Bronchial epithelial cell (primary cell): ENCODE data around the gene YY1. TPM values are rescaled to one million over a fixed set of nuclear protein-coding genes. Genes with fewer than 3 reads are reported as not detected.
"Not testable (repeated sequence)": the region's sequence is repeated elsewhere in the genome, so short reads cannot be mapped to it uniquely, and the experiment has no call there.

ENCODE experiments used
- DNase-seq: peaks from one replicate; pipeline ENCODE4 v3.0.0-alpha.2; 2010; ENCODE audit warnings: low read depth
- FAIRE-seq: peaks from 2 replicates; lab custom pipeline; 2011; peaks lifted over from hg19 to GRCh38; lab: Jason Lieb, UNC
- H3K27me3 ChIP-seq: 2 replicates; pipeline ENCODE4 v1.5.1; 2011; ENCODE audit warnings: low read length; ENCODE audit not compliant: control insufficient read depth, insufficient read depth
- H3K36me3 ChIP-seq: 2 replicates; pipeline ENCODE4 v1.5.1; 2011; ENCODE audit warnings: low read length; ENCODE audit not compliant: control insufficient read depth, insufficient read depth
- H3K4me3 ChIP-seq: 2 replicates; pipeline ENCODE4 v1.5.1; 2011; ENCODE audit warnings: mild to moderate bottlenecking, low read depth, low read length, control low read depth
- CTCF ChIP-seq: IDR thresholded peaks from 2 replicates; pipeline ENCODE4 v1.5.1; 2011; ENCODE audit warnings: mild to moderate bottlenecking, moderate library complexity, low read length, control low read depth, inconsistent platforms; ENCODE audit not compliant: insufficient read depth, severe bottlenecking
- total RNA-seq: library from RNA; depleted of rRNA; stranded (reverse); fragments of >200 nt; gene quantifications from 2 replicates; pipeline ENCODE4 v1.2.1, GENCODE V29; 2014

YY1 gene
- total RNA-seq, 1 donor from 2014 or later, result 50.5 TPM

DNA sequence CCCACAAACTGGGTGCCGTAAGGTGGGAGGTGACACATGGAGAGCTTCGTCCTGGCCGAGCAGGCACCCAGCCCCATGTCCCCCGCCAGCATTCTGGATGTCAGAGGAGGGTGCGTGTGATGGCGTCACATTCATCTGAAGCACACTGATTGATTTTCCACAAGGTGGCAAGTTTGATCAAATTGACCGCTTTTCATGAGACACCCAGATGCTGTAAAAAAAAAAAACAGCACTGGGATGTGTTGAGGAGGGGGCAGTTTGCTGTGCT, 43.1 kb downstream of the YY1 start:
- Histone ChIP-seq H3K4me3 (no peak overlapping the region), H3K27me3 (no peaks in the 10 kb centered on the region), H3K36me3 (peaks cover 2% of the 10 kb centered on the region)
- FAIRE-seq (no peak), DNase-seq (no peak)
- TF ChIP-seq CTCF, result no peak

DNA sequence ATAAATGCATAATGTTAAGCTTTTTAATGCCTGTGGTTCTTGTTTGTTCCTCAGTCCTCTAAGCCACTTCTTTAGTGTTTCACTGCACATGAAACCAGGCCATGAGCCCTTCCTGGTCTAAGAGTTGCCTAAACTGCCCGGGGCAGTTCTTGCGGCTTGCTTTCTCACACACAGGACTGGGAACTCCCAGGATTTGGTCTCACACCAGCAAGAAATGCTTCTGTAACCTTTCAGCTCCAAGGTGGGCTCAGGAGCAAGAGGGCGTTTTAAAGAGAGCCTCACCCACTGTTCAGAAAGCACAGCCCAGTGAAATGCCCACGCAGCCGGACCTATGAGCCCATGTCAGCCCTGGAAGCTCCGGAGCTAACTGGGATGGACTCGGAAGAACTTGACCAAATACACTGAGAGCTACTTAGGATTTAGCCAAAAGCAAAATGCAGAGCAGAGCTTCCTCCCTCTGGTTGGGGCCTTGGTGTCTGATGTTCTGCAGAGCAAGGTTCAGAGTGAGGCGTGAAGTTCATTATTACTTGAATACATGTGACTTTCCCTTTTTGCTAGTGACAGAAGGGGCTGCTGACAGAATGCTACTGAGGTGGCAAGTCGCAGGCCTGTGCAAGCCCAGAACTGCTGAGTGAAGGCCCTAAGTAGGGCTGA, 43.9 kb downstream of the YY1 start:
- Histone ChIP-seq H3K4me3 (no peak overlapping the region), H3K36me3 (peaks cover 2% of the 10 kb centered on the region), H3K27me3 (no peaks in the 10 kb centered on the region)
- TF ChIP-seq CTCF, result no peak
- DNase-seq (peak; percentile 82), FAIRE-seq (no peak)

- DNase-seq, H3K27me3 ChIP-seq, FAIRE-seq, H3K4me3 ChIP-seq, H3K36me3 ChIP-seq: not testable (repeated sequence)
These were observed 44.5 kb downstream of the YY1 start for GRCh38 chr14:100283436-100283835.

DNA sequence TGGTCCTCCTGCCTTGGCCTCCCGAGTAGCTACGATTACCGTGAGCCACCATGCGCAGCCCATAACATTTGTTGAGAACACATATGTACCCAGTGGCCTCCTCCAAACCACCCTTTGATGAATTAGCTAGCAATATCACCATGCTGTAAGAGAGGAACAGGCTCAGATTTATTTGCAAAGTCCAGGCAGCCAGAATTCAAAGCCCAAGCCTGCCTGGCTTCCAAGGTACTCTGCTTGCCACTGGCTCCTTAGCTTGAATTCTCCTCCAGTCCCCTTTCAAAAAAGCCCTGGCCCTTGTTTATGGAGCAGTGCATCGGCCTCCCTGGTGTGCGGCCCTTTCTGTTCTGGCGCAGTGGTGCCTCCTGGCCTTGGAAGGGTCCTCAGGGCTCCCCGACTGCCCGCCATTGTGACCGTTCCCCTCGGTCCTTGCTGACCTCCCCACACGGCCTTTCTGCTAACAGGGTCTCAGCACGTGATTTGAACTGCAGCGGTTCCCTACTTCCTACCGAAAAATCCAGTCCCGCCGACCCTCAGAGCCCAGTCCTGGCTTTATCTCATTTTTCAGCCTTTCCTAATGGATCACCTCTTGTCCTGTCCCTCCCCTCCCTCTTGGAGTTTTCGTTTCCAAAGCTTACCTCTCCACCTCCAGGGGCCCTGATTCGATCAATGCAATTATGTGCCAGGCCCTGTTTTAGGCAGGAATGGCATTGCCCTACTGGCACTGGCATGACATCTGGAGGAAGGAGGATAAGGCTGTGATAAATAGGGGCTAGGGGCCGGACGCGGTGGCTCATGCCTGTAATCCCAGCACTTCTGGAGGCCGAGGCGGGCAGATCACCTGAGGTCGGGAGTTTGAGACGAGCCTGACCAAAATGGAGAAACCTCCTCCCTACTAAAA, 45.3 kb downstream of the YY1 start:
- no peak for TF ChIP-seq CTCF
- Histone ChIP-seq H3K27me3 (no peaks in the 10 kb centered on the region), H3K4me3 (no peak overlapping the region), H3K36me3 (peaks cover 4% of the 10 kb centered on the region)
- no peak for FAIRE-seq
- no peak for DNase-seq

GRCh38 chr14:100285021-100285912, 46.3 kb downstream of the YY1 start:
- peak overlapping the region; percentile 84 for H3K4me3 ChIP-seq
- TF ChIP-seq CTCF, result peak; percentile 94
- DNase-seq (no peak), FAIRE-seq (no peak)
- no peaks in the 10 kb centered on the region for H3K27me3 ChIP-seq
- peaks cover 2% of the 10 kb centered on the region for H3K36me3 ChIP-seq

- H3K4me3 ChIP-seq, result peak overlapping the region; percentile 84
- TF ChIP-seq CTCF, result no peak
- no peak for DNase-seq
These were observed 47.0 kb downstream of the YY1 start for GRCh38 chr14:100285913-100286400.

More at GRCh38 chr14:100285913-100286400, 47.0 kb downstream of the YY1 start:
- Histone ChIP-seq H3K36me3 (peaks cover 2% of the 10 kb centered on the region), H3K27me3 (no peaks in the 10 kb centered on the region)
- FAIRE-seq, result no peak
